K562 (cell line): ENCODE results near the gene ADAMTS14. TPM values are rescaled to one million over a fixed set of nuclear protein-coding genes. Genes with fewer than 3 reads are reported as not detected.

ENCODE experiments used
- ATAC-seq: fragments of 200-7000 bp; cut with Tn5 transposase; 3 replicates; pipeline ENCODE4 v1.9.1; 2020; ENCODE audit warnings: moderate library complexity
- BruUV-seq: library from RNA; stranded (reverse); fragments of 400-500 nt; replicated peaks from 2 replicates; lab custom pipeline; 2021; lab: Mats Ljungman, UMichigan
- CTCF ChIA-PET: fragments of 300-600 bp; formaldehyde crosslinking; extraction: SDS; loops from one replicate; lab custom pipeline; 2021; ENCODE audit warnings: low intra/inter-chr PET ratio; lab: Yijun Ruan, JAX
- POLR2A ChIA-PET: fragments of 300-600, 350-650 bp; sonication (Branson Sonifier 250); formaldehyde crosslinking; extraction: SDS; loops from one replicate; lab custom pipeline; 2021; ENCODE audit warnings: antibody characterized with exemption, inconsistent platforms; lab: Yijun Ruan, JAX
- DNase-seq, 4 experiments: peaks; one replicate each; pipeline versions ENCODE4 v3.0.0 to v3.0.0-alpha.2; 2011 to 2018; ENCODE audit warnings: low spot score in 3 of 4, mixed read lengths in 3 of 4; ENCODE audit errors: extremely low read depth in 1 of 4
- FAIRE-seq: peaks from 2 replicates; lab custom pipeline; 2011; peaks lifted over from hg19 to GRCh38; lab: Jason Lieb, UNC
- H2AFZ ChIP-seq: 2 replicates; pipeline ENCODE4 v1.6.0; 2011; ENCODE audit warnings: low read depth, low read length, control low read depth, inconsistent platforms
- H3K27ac ChIP-seq: fragments of 200-600 bp; 3 replicates; pipeline ENCODE4 v1.8.0; 2011; ENCODE audit warnings: low read depth, mild to moderate bottlenecking, control low read depth, inconsistent platforms, low read length, moderate library complexity, mixed read lengths; ENCODE audit errors: extremely low read depth
- H3K27me3 ChIP-seq, 2 experiments: fragments of 300-600 bp in 1 of 2; 2 replicates in 1 of 2; 3 replicates in 1 of 2; pipeline versions ENCODE4 v1.6.0 to v1.8.0; 2011; ENCODE audit warnings: inconsistent platforms in 2 of 2, low read length in 2 of 2, mild to moderate bottlenecking in 1 of 2, mixed read lengths in 1 of 2, moderate library complexity in 1 of 2; ENCODE audit not compliant: control insufficient read depth in 2 of 2, insufficient read depth in 2 of 2
- H3K36me3 ChIP-seq: fragments of 300-600 bp; 3 replicates; pipeline ENCODE4 v1.8.0; 2011; ENCODE audit warnings: mild to moderate bottlenecking, low read length, inconsistent platforms; ENCODE audit not compliant: control insufficient read depth, insufficient read depth
- H3K4me1 ChIP-seq, 2 experiments: fragments of 200-600 bp in 1 of 2; replicated peaks in 1 of 2; 2 replicates in 1 of 2; 3 replicates in 1 of 2; pipeline versions ENCODE4 v1.5.1 to v1.8.0; 2011; ENCODE audit warnings: inconsistent platforms in 2 of 2, low read length in 2 of 2, mild to moderate bottlenecking in 1 of 2, mixed read lengths in 1 of 2, moderate library complexity in 1 of 2; ENCODE audit not compliant: control insufficient read depth in 2 of 2, insufficient read depth in 2 of 2
- H3K4me2 ChIP-seq: 2 replicates; pipeline ENCODE4 v1.6.1; 2011; ENCODE audit warnings: low read length, control low read depth, inconsistent platforms, mixed read lengths; ENCODE audit not compliant: insufficient read depth
- H3K4me3 ChIP-seq: fragments of 200-600 bp; sonication (generic), shearing (Covaris generic); 2 replicates; pipeline ENCODE4 v1.5.1; 2016; ENCODE audit warnings: control low read depth, inconsistent platforms
- H3K79me2 ChIP-seq: fragments of 200-600 bp; 3 replicates; pipeline ENCODE4 v1.8.0; 2011; ENCODE audit warnings: low read length, inconsistent platforms; ENCODE audit not compliant: control insufficient read depth, insufficient read depth
- H3K9ac ChIP-seq, 2 experiments: 2 replicates each; pipeline versions ENCODE4 v1.6.0 to v1.6.1; 2011; ENCODE audit warnings: low read depth in 2 of 2, low read length in 2 of 2, control low read depth in 1 of 2, inconsistent platforms in 1 of 2, mild to moderate bottlenecking in 1 of 2, mixed read lengths in 1 of 2; ENCODE audit not compliant: insufficient read depth in 1 of 2
- H3K9me1 ChIP-seq: one replicate; pipeline ENCODE4 v1.6.0; 2011; ENCODE audit warnings: inconsistent platforms, mild to moderate bottlenecking, low read length, moderate library complexity; ENCODE audit not compliant: control insufficient read depth, insufficient read depth
- H3K9me3 ChIP-seq: replicated peaks from 2 replicates; pipeline ENCODE4 v1.5.1; 2011; ENCODE audit warnings: low read depth, low read length, inconsistent platforms; ENCODE audit not compliant: control insufficient read depth, insufficient read depth
- H4K20me1 ChIP-seq: replicated peaks from 2 replicates; pipeline ENCODE4 v1.6.1; 2011; ENCODE audit warnings: low read length, inconsistent platforms, mixed read lengths; ENCODE audit not compliant: control insufficient read depth, insufficient read depth
- ASH1L ChIP-seq: fragments of 450-650 bp; IDR thresholded peaks from 2 replicates; pipeline ENCODE4 v1.6.1; 2018; ENCODE audit warnings: borderline replicate concordance, mild to moderate bottlenecking, low read depth; ENCODE audit not compliant: partially characterized antibody
- BCOR ChIP-seq: fragments of 450-650 bp; IDR thresholded peaks from 2 replicates; pipeline ENCODE4 v1.6.1; 2016
- HDAC8 ChIP-seq: fragments of 450-650 bp; IDR thresholded peaks from 2 replicates; pipeline ENCODE4 v1.6.1; 2016; ENCODE audit warnings: mild to moderate bottlenecking, missing genetic modification characterization, moderate library complexity, missing compliant biosample characterization
- KHSRP ChIP-seq: fragments of 450-650 bp; IDR thresholded peaks from 2 replicates; pipeline ENCODE4 v1.6.1; 2017
- MCM3 ChIP-seq: fragments of 450-650 bp; IDR thresholded peaks from 2 replicates; pipeline ENCODE4 v1.6.1; 2016
- PCBP1 ChIP-seq: fragments of 200-400 bp; formaldehyde crosslinking; IDR thresholded peaks from 2 replicates; pipeline ENCODE4 v1.6.1; 2018; ENCODE audit warnings: mild to moderate bottlenecking, low read depth, low read length; ENCODE audit not compliant: poor library complexity, severe bottlenecking
- POLR3G ChIP-seq: IDR thresholded peaks from 2 replicates; pipeline ENCODE4 v1.6.1; 2011; ENCODE audit not compliant: insufficient read length, insufficient replicate concordance; ENCODE audit errors: extremely low read depth
- SFPQ ChIP-seq: fragments of 200-400 bp; formaldehyde crosslinking; IDR thresholded peaks from 2 replicates; pipeline ENCODE4 v1.6.1; 2017; ENCODE audit warnings: mild to moderate bottlenecking, low read depth, low read length, moderate library complexity
- SMARCC2 ChIP-seq: fragments of 450-650 bp; IDR thresholded peaks from 2 replicates; pipeline ENCODE4 v1.6.1; 2017; ENCODE audit warnings: antibody characterized with exemption, moderate library complexity, mild to moderate bottlenecking, low read depth
- TBL1XR1 ChIP-seq, 2 experiments: IDR thresholded peaks; 2 replicates each; pipeline ENCODE4 v1.6.1; 2012; ENCODE audit warnings: improper control_type of control experiment in 2 of 2, low read length in 2 of 2, mild to moderate bottlenecking in 1 of 2
- THRB ChIP-seq: fragments of 450-650 bp; formaldehyde crosslinking; conservative IDR thresholded peaks from 2 replicates; pipeline ENCODE4 v1.4.0; 2022; ENCODE audit warnings: mild to moderate bottlenecking, missing genetic modification characterization
- ZNF3 ChIP-seq: fragments of 250-450 bp; sonication (Bioruptor Pico); IDR thresholded peaks from 2 replicates; pipeline ENCODE4 v1.5.0; 2021; ENCODE audit warnings: mild to moderate bottlenecking, moderate library complexity
- ZNF398 ChIP-seq: fragments of 250-450 bp; sonication (Bioruptor Pico); IDR thresholded peaks from 2 replicates; pipeline ENCODE4 v1.8.0; 2021; ENCODE audit warnings: moderate library complexity, mild to moderate bottlenecking, inconsistent platforms
- ZNF780A ChIP-seq: fragments of 250-450 bp; sonication (Bioruptor Pico); IDR thresholded peaks from 2 replicates; pipeline ENCODE4 v1.5.0; 2021; ENCODE audit warnings: mild to moderate bottlenecking
- ZZZ3 ChIP-seq: fragments of 450-650 bp; IDR thresholded peaks from 2 replicates; pipeline ENCODE4 v1.6.1; 2016; ENCODE audit warnings: antibody characterized with exemption, mild to moderate bottlenecking, moderate library complexity
- WGBS: fragments of 100-300 bp; shearing (Covaris generic); methylation state at CpG from one replicate; pipeline ENCODE4 v1.1.6; 2016; ENCODE audit warnings: low coverage, mixed read lengths; ENCODE audit not compliant: insufficient coverage; ENCODE audit errors: missing lambda C conversion rate; 5-methylcytosine and 5-hydroxymethylcytosine counted together
- in situ Hi-C: fragments of 300-500 bp; cut with MboI; formaldehyde crosslinking; loops from 4 replicates; pipeline ENCODE4 v1.15.0; 2018; ENCODE audit warnings: inconsistent platforms, mixed read lengths
- intact Hi-C: fragments of 100-400 bp; cut with micrococcal nuclease; formaldehyde crosslinking; loops from 2 replicates; pipeline ENCODE4 v1.14.2; 2022
- polyA plus RNA-seq, 8 experiments: library from polyadenylated mRNA; depleted of rRNA in 4 of 8; stranded (reverse) in 5 of 8; unstranded in 3 of 8; fragments of >200 nt; fragmentation: Nextera tagmentation in 2 of 8; fragmentation: Illumina TruSeq in 1 of 8; extraction: Ambion mirVana in 2 of 8; extraction: Trizol in 1 of 8; gene quantifications; 2 replicates each; pipeline versions ENCODE4 v1.2.1 to v1.2.3, GENCODE V29; 2011 to 2014; ENCODE audit warnings: inconsistent platforms in 1 of 8, missing spikeins in 1 of 8
- total RNA-seq, 7 experiments: library from RNA; depleted of rRNA in 6 of 7; stranded (reverse); fragments of >200 nt in 6 of 7; fragmentation: Illumina TruSeq in 2 of 7; extraction: Trizol in 2 of 7; gene quantifications; 2 replicates each; pipeline versions ENCODE4 v1.2.1 to v1.2.3, GENCODE V29; 2011 to 2021; ENCODE audit warnings: low replicate concordance in 1 of 7

Gene ADAMTS14
- total and polyA plus RNA-seq, 9 of the 15 experiments (the other 6 are each of a cell fraction or from before 2014, with no cell fraction given), result 0.04 to 37.4 (median 15.9) TPM

- POLR2A ChIA-PET, result interaction anchor here (0.7 to 2.6 kb wide), 2 partner anchors 9 to 16 kb away, joined by 4 to 12 read pairs; no protein-coding TSS in a partner anchor
- peaks cover 2 to 18% of the 10 kb centered on the region in 2 experiments; a peak in 3 of 5 replicates for H3K4me1 ChIP-seq
- in situ Hi-C loops (no loop called here), intact Hi-C loops (no loop called here)
- no peak for TF ChIP-seq BCOR
- no peak for TF ChIP-seq ASH1L
- TF ChIP-seq ZNF3 (CRISPR knock-in tag), result no peak
- no peak for TF ChIP-seq TBL1XR1 (IDR thresholded peaks at IDR 0.05; ENCODE audit: low read length in 2 of 2)
- TF ChIP-seq ZNF398 (CRISPR knock-in tag), result no peak
- no peak for TF ChIP-seq HDAC8 (tag)
- TF ChIP-seq THRB (CRISPR knock-in tag), result no peak
- no peak for TF ChIP-seq ZZZ3
- TF ChIP-seq SFPQ, result no peak
- TF ChIP-seq ZNF780A (CRISPR knock-in tag), result no peak
- no peak for TF ChIP-seq KHSRP
- no peak for TF ChIP-seq PCBP1
- no peak for TF ChIP-seq MCM3
- TF ChIP-seq POLR3G, result no peak
- no peak for TF ChIP-seq SMARCC2
- CTCF ChIA-PET, result no interaction called here
- H3K79me2 ChIP-seq, result no peaks in the 10 kb centered on the region
- BruUV-seq, result no TSS peak
- H2AFZ ChIP-seq, result no peak overlapping the region
- no peaks in the 10 kb centered on the region for H4K20me1 ChIP-seq
- no peaks in the 10 kb centered on the region for H3K27me3 ChIP-seq
- H3K9me3 ChIP-seq, result no peaks in the 10 kb centered on the region
- H3K4me2 ChIP-seq, result no peak overlapping the region
- WGBS, result 83% methylated on average over 1 of the region's 1 CpG
- no peaks in the 10 kb centered on the region for H3K9me1 ChIP-seq
- H3K9ac ChIP-seq, result no peak overlapping the region
- DNase-seq (no peak), FAIRE-seq (peak; percentile 42), ATAC-seq (no peak)
- no peak overlapping the region for H3K4me3 ChIP-seq
- H3K36me3 ChIP-seq, result peaks cover 97% of the 10 kb centered on the region
- no peak overlapping the region for H3K27ac ChIP-seq
These were observed 60.7 kb downstream of the ADAMTS14 start for GRCh38 chr10:70733051-70733450.
